ENCODE measurements around the gene NDST3.

NDST3 gene

GRCh38 chr4:118034053-118034785 lies at the start of gene NDST3:
NDST3 (plus strand) TSS chr4:118034486; CDS start chr4:118053911, 19,425 bp downstream.
- DNase-seq (ENCODE audit: low read depth, low spot score): peak; percentile 1

GRCh38 chr4:117986321-117986720 lies 48.0 kb upstream of the NDST3 start:
- no peak for DNase-seq (ENCODE audit: low read depth, low spot score)

GRCh38 chr4:117987464-117987863 lies 46.8 kb upstream of the NDST3 start:
- no peak for DNase-seq (ENCODE audit: low read depth, low spot score)

- no peak for DNase-seq (ENCODE audit: low read depth, low spot score)
Observed at GRCh38 chr4:117996891-117997290, 37.4 kb upstream of the NDST3 start.

GRCh38 chr4:118004088-118004487 lies 30.2 kb upstream of the NDST3 start:
- no peak for DNase-seq (ENCODE audit: low read depth, low spot score)

- DNase-seq (ENCODE audit: low read depth, low spot score): no peak
Observed at GRCh38 chr4:118005883-118006282, 28.4 kb upstream of the NDST3 start.

GRCh38 chr4:118012142-118012541 lies 22.1 kb upstream of the NDST3 start:
- no peak for DNase-seq (ENCODE audit: low read depth, low spot score)

GRCh38 chr4:118014831-118015230 lies 19.5 kb upstream of the NDST3 start:
- no peak for DNase-seq (ENCODE audit: low read depth, low spot score)

- no peak for DNase-seq (ENCODE audit: low read depth, low spot score)
Observed at GRCh38 chr4:118018381-118019145, 15.7 kb upstream of the NDST3 start.

- DNase-seq (ENCODE audit: low read depth, low spot score): no peak
Observed at GRCh38 chr4:118026806-118027205, 7.5 kb upstream of the NDST3 start.

GRCh38 chr4:118029224-118029623 lies 5.1 kb upstream of the NDST3 start:
- no peak for DNase-seq (ENCODE audit: low read depth, low spot score)

GRCh38 chr4:118032691-118033090 lies 1.6 kb upstream of the NDST3 start:
- DNase-seq (ENCODE audit: low read depth, low spot score): no peak

- no peak for DNase-seq (ENCODE audit: low read depth, low spot score)
Observed at GRCh38 chr4:118033148-118034052, 886 bp upstream of the NDST3 start.

- DNase-seq (ENCODE audit: low read depth, low spot score): no peak
Observed at GRCh38 chr4:118035309-118035708, 1.0 kb downstream of the NDST3 start.

GRCh38 chr4:118036336-118036735 lies 2.0 kb downstream of the NDST3 start:
- no peak for DNase-seq (ENCODE audit: low read depth, low spot score)

- no peak for DNase-seq (ENCODE audit: low read depth, low spot score)
Observed at GRCh38 chr4:118037955-118038354, 3.7 kb downstream of the NDST3 start.

- no peak for DNase-seq (ENCODE audit: low read depth, low spot score)
Observed at GRCh38 chr4:118046323-118046722, 12.0 kb downstream of the NDST3 start.

GRCh38 chr4:118047043-118047442 lies 12.8 kb downstream of the NDST3 start:
- no peak for DNase-seq (ENCODE audit: low read depth, low spot score)

GRCh38 chr4:118058955-118059354 lies 24.7 kb downstream of the NDST3 start:
- no peak for DNase-seq (ENCODE audit: low read depth, low spot score)

- no peak for DNase-seq (ENCODE audit: low read depth, low spot score)
Observed at GRCh38 chr4:118059397-118059796, 25.1 kb downstream of the NDST3 start.

GRCh38 chr4:118076958-118077766 lies 42.9 kb downstream of the NDST3 start:
- no peak for DNase-seq (ENCODE audit: low read depth, low spot score)
